Neuronal stem cell (in vitro differentiated cells): ENCODE results near the gene ABCD1.

Source experiments
- DNase-seq: peaks from one replicate; pipeline ENCODE4 v3.0.0-alpha.2; 2013; ENCODE audit warnings: low spot score
- H2AFZ ChIP-seq: one replicate; pipeline ENCODE4 v1.6.1; 2013; ENCODE audit warnings: mild to moderate bottlenecking, low read length, inconsistent platforms
- H2AK5ac ChIP-seq: 2 replicates; pipeline ENCODE4 v1.6.1; 2013; ENCODE audit warnings: low read depth, mild to moderate bottlenecking, inconsistent platforms, low read length, moderate library complexity, mixed read lengths
- H2BK120ac ChIP-seq: 2 replicates; pipeline ENCODE4 v1.6.1; 2013; ENCODE audit warnings: low read depth, mild to moderate bottlenecking, inconsistent platforms, low read length, moderate library complexity, mixed read lengths
- H2BK12ac ChIP-seq: one replicate; pipeline ENCODE4 v1.6.1; 2013; ENCODE audit warnings: low read length, inconsistent platforms
- H2BK15ac ChIP-seq: 2 replicates; pipeline ENCODE4 v1.6.1; 2013; ENCODE audit warnings: mild to moderate bottlenecking, low read length, inconsistent platforms, mixed read lengths
- H2BK5ac ChIP-seq: one replicate; pipeline ENCODE4 v1.6.1; 2013; ENCODE audit warnings: inconsistent platforms, mild to moderate bottlenecking, low read length, moderate library complexity
- H3K14ac ChIP-seq: one replicate; pipeline ENCODE4 v1.6.1; 2013; ENCODE audit warnings: low read length, inconsistent platforms
- H3K18ac ChIP-seq: 2 replicates; pipeline ENCODE4 v1.6.1; 2013; ENCODE audit warnings: low read length, inconsistent platforms
- H3K23ac ChIP-seq: 2 replicates; pipeline ENCODE4 v1.6.1; 2013; ENCODE audit warnings: low read depth, mild to moderate bottlenecking, mixed read lengths, low read length, inconsistent platforms; ENCODE audit not compliant: poor library complexity
- H3K27ac ChIP-seq: replicated peaks from 3 replicates; pipeline ENCODE4 v1.5.1; 2013; ENCODE audit warnings: low read length, inconsistent platforms
- H3K27me3 ChIP-seq, 3 experiments: 2 replicates each; pipeline ENCODE4 v1.6.1; 2013; ENCODE audit warnings: low read length in 3 of 3, mild to moderate bottlenecking in 2 of 3, inconsistent platforms in 1 of 3, low read depth in 1 of 3, mixed read lengths in 1 of 3, moderate library complexity in 1 of 3; ENCODE audit not compliant: control insufficient read depth in 3 of 3, insufficient read depth in 3 of 3
- H3K36me3 ChIP-seq, 2 donors: replicated peaks in 1 of 2; 2 replicates each; pipeline ENCODE4 v1.6.1; 2013; ENCODE audit warnings: low read length in 2 of 2; ENCODE audit not compliant: control insufficient read depth in 2 of 2, insufficient read depth in 2 of 2
- H3K4ac ChIP-seq: 2 replicates; pipeline ENCODE4 v1.6.1; 2013; ENCODE audit warnings: inconsistent platforms, mild to moderate bottlenecking, low read length, moderate library complexity
- H3K4me1 ChIP-seq, 2 donors: 1 replicate in 1 of 2; 2 replicates in 1 of 2; pipeline ENCODE4 v1.6.1; 2013; ENCODE audit warnings: low read length in 2 of 2, low read depth in 1 of 2; ENCODE audit not compliant: control insufficient read depth in 2 of 2, insufficient read depth in 1 of 2
- H3K4me2 ChIP-seq: one replicate; pipeline ENCODE4 v1.6.1; 2013; ENCODE audit warnings: mild to moderate bottlenecking, low read length, inconsistent platforms; ENCODE audit not compliant: insufficient read depth, poor library complexity, severe bottlenecking
- H3K4me3 ChIP-seq, 2 donors: 2 replicates each; pipeline ENCODE4 v1.5.1; 2013; ENCODE audit warnings: low read length in 2 of 2, mild to moderate bottlenecking in 2 of 2, inconsistent platforms in 1 of 2, moderate library complexity in 1 of 2
- H3K79me1 ChIP-seq: one replicate; pipeline ENCODE4 v1.6.1; 2013; ENCODE audit warnings: low read depth, mild to moderate bottlenecking, inconsistent platforms, low read length, moderate library complexity
- H3K9ac ChIP-seq: one replicate; pipeline ENCODE4 v1.6.1; 2013; ENCODE audit warnings: mild to moderate bottlenecking, low read depth, low read length, inconsistent platforms; ENCODE audit not compliant: poor library complexity
- H3K9me3 ChIP-seq, 2 donors: replicated peaks in 1 of 2; 2 replicates each; pipeline versions ENCODE3 to v1.6.1; 2013; ENCODE audit warnings: low read length in 2 of 2, mild to moderate bottlenecking in 2 of 2, inconsistent platforms in 1 of 2, low read depth in 1 of 2, mixed read lengths in 1 of 2, moderate library complexity in 1 of 2; ENCODE audit not compliant: control insufficient read depth in 2 of 2, insufficient read depth in 1 of 2
- H4K8ac ChIP-seq: one replicate; pipeline ENCODE4 v1.6.1; 2013; ENCODE audit warnings: low read depth, mild to moderate bottlenecking, inconsistent platforms, low read length, moderate library complexity
- H4K91ac ChIP-seq: one replicate; pipeline ENCODE4 v1.6.1; 2013; ENCODE audit warnings: low read length, low read depth, mild to moderate bottlenecking, inconsistent platforms; ENCODE audit not compliant: poor library complexity
- WGBS, 2 donors: extraction: QIAGEN DNeasy Blood & Tissue Kit; methylation state at CpG; one replicate each; pipeline ENCODE4 v1.1.7; 2013; ENCODE audit warnings: missing lambda C conversion rate in 2 of 2, mixed read lengths in 1 of 2; ENCODE audit not compliant: insufficient read length in 2 of 2, insufficient replicate concordance in 1 of 2; ENCODE audit errors: extremely low coverage in 2 of 2; 5-methylcytosine and 5-hydroxymethylcytosine counted together

ABCD1 gene

GRCh38 chrX:153750127-153750774, 25.6 kb downstream of the ABCD1 start:
- Histone ChIP-seq H4K8ac (no peak overlapping the region), H4K91ac (no peak overlapping the region), H3K27me3 (no peaks in the 10 kb centered on the region), H3K4ac (no peak overlapping the region), H3K23ac (no peak overlapping the region), H2BK5ac (no peak overlapping the region), H3K36me3 (no peaks in the 10 kb centered on the region), H3K79me1 (no peaks in the 10 kb centered on the region), H3K14ac (no peak overlapping the region), H3K4me3 (no peak overlapping the region), H3K4me2 (no peak overlapping the region), H2BK120ac (no peak overlapping the region), H3K27ac (no peak overlapping the region), H2AK5ac (no peak overlapping the region), H2BK12ac (no peak overlapping the region), H3K18ac (no peak overlapping the region), H2AFZ (no peak overlapping the region), H2BK15ac (no peak overlapping the region), H3K9me3 (no peaks in the 10 kb centered on the region), H3K4me1 (no peaks in the 10 kb centered on the region), H3K9ac (no peak overlapping the region)
- WGBS, 2 donors = no CpG with 5 or more reads among the region's 12 CpGs
- no peak for DNase-seq

- Histone ChIP-seq H3K9ac (no peak overlapping the region), H2BK15ac (no peak overlapping the region), H3K14ac (no peak overlapping the region), H4K8ac (no peak overlapping the region), H4K91ac (no peak overlapping the region), H3K4me3 (no peak overlapping the region), H3K36me3 (no peaks in the 10 kb centered on the region), H3K18ac (no peak overlapping the region), H3K4ac (no peak overlapping the region), H2BK5ac (no peak overlapping the region), H2AFZ (no peak overlapping the region), H2BK12ac (no peak overlapping the region), H2BK120ac (no peak overlapping the region), H3K27me3 (no peaks in the 10 kb centered on the region), H3K4me2 (no peak overlapping the region), H3K4me1 (no peaks in the 10 kb centered on the region), H2AK5ac (no peak overlapping the region), H3K23ac (no peak overlapping the region), H3K27ac (no peak overlapping the region), H3K79me1 (no peaks in the 10 kb centered on the region), H3K9me3 (peaks cover 0 to 15% of the 10 kb centered on the region in 2 donors)
- DNase-seq = no peak
- no CpG with 5 or more reads among the region's 1 CpG for WGBS, 2 donors
Observed at GRCh38 chrX:153755136-153755535, 30.5 kb downstream of the ABCD1 start.

- no peaks in the 10 kb centered on the region for H3K79me1 ChIP-seq
Observed at GRCh38 chrX:153761863-153762262, 37.2 kb downstream of the ABCD1 start.

GRCh38 chrX:153762626-153763173, 38.0 kb downstream of the ABCD1 start:
- no peak overlapping the region for H2AFZ ChIP-seq
- no peak overlapping the region for H3K14ac ChIP-seq
- no peak overlapping the region for H3K4ac ChIP-seq
- no CpG with 5 or more reads among the region's 14 CpGs for WGBS, 2 donors
- H3K4me3 ChIP-seq = no peak overlapping the region
- no peak overlapping the region for H3K27ac ChIP-seq
- H3K36me3 ChIP-seq = no peaks in the 10 kb centered on the region
- H3K9me3 ChIP-seq = peaks cover 0 to under 1% of the 10 kb centered on the region in 2 donors
- H3K9ac ChIP-seq = no peak overlapping the region
- H4K8ac ChIP-seq = no peak overlapping the region
- H2AK5ac ChIP-seq = no peak overlapping the region
- H3K27me3 ChIP-seq = no peaks in the 10 kb centered on the region
- no peak overlapping the region for H2BK5ac ChIP-seq
- no peak overlapping the region for H3K4me2 ChIP-seq
- no peak overlapping the region for H3K23ac ChIP-seq
- H2BK12ac ChIP-seq = no peak overlapping the region
- no peak overlapping the region for H4K91ac ChIP-seq
- H3K18ac ChIP-seq = no peak overlapping the region
- no peak for DNase-seq
- H2BK15ac ChIP-seq = no peak overlapping the region
- H3K4me1 ChIP-seq = peaks cover 9 to 17% of the 10 kb centered on the region in 2 donors
- no peak overlapping the region for H2BK120ac ChIP-seq
- no peaks in the 10 kb centered on the region for H3K79me1 ChIP-seq

More at GRCh38 chrX:153761863-153762262, 37.2 kb downstream of the ABCD1 start:
- H2BK15ac ChIP-seq = no peak overlapping the region
- no peak overlapping the region for H2BK12ac ChIP-seq
- no CpG with 5 or more reads among the region's 15 CpGs for WGBS, 2 donors
- H3K23ac ChIP-seq = no peak overlapping the region
- peaks cover 0 to 6% of the 10 kb centered on the region in 2 donors for H3K9me3 ChIP-seq
- H3K14ac ChIP-seq = no peak overlapping the region
- no peak overlapping the region for H2BK120ac ChIP-seq
- no peaks in the 10 kb centered on the region for H3K36me3 ChIP-seq
- H3K9ac ChIP-seq = no peak overlapping the region
- no peak overlapping the region for H4K8ac ChIP-seq
- no peak overlapping the region for H3K4me2 ChIP-seq
- H4K91ac ChIP-seq = no peak overlapping the region
- no peak overlapping the region for H2BK5ac ChIP-seq
- no peak overlapping the region for H3K4ac ChIP-seq
- H3K27me3 ChIP-seq = no peaks in the 10 kb centered on the region
- H3K18ac ChIP-seq = no peak overlapping the region
- no peak overlapping the region for H3K4me3 ChIP-seq
- DNase-seq = no peak
- H2AK5ac ChIP-seq = no peak overlapping the region
- H2AFZ ChIP-seq = no peak overlapping the region
- peaks cover 9 to 17% of the 10 kb centered on the region in 2 donors for H3K4me1 ChIP-seq
- no peak overlapping the region for H3K27ac ChIP-seq
